GM12874 (cell line): ENCODE results near the gene RPAIN.

Experiments used
- TF ChIP-seq, protein P1 (sequence below): IDR thresholded peaks from 2 replicates; pipeline ENCODE4 v1.5.1; 2011; ENCODE audit warnings: low read depth, mild to moderate bottlenecking, control low read depth, low read length, moderate library complexity; ENCODE audit not compliant: insufficient read depth

RPAIN gene

DNA sequence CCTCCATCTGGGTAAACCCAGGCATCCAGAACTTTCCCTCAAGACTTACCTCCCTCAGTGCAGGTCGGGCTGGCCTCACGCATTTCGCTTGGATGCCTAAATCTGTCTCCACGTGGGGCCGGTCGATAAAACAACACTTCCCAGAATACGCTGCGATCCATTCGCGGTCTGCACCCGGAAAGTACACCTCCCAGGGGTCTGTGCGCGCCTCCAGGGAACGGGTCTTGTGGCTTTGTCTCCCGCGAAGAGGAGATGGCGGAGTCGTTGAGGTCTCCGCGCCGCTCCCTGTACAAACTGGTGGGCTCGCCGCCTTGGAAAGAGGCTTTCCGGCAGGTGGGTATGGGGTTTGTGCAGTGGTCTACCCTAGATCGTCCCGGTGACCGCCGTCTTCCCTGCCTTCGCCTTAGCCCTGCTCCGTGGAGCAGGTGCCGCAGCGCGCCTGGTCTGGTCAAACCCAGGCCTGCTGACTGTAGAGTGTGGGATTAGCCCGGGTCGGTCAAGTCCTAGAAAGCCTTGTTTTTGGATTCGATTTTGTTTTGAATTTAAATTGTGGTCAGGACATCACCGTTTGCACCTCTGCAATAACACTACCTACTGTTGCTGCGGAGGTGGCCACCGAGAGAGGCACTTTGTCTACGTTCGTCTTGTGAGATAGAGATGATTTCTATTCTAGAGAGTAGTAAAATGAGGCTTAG, at the start of gene RPAIN:
RPAIN (plus strand) TSS at position 224 of the 695 bp plus-strand sequence; CDS start at position 253, 29 bp downstream.
- TF ChIP-seq, protein P1, sequence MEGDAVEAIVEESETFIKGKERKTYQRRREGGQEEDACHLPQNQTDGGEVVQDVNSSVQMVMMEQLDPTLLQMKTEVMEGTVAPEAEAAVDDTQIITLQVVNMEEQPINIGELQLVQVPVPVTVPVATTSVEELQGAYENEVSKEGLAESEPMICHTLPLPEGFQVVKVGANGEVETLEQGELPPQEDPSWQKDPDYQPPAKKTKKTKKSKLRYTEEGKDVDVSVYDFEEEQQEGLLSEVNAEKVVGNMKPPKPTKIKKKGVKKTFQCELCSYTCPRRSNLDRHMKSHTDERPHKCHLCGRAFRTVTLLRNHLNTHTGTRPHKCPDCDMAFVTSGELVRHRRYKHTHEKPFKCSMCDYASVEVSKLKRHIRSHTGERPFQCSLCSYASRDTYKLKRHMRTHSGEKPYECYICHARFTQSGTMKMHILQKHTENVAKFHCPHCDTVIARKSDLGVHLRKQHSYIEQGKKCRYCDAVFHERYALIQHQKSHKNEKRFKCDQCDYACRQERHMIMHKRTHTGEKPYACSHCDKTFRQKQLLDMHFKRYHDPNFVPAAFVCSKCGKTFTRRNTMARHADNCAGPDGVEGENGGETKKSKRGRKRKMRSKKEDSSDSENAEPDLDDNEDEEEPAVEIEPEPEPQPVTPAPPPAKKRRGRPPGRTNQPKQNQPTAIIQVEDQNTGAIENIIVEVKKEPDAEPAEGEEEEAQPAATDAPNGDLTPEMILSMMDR, result no peak

- TF ChIP-seq, protein P1, result no peak
These were observed 49.6 kb upstream of the RPAIN start for GRCh38 chr17:5370411-5370810.

- TF ChIP-seq, protein P1, result no peak
These were observed 46.9 kb upstream of the RPAIN start for GRCh38 chr17:5373112-5373511.

DNA sequence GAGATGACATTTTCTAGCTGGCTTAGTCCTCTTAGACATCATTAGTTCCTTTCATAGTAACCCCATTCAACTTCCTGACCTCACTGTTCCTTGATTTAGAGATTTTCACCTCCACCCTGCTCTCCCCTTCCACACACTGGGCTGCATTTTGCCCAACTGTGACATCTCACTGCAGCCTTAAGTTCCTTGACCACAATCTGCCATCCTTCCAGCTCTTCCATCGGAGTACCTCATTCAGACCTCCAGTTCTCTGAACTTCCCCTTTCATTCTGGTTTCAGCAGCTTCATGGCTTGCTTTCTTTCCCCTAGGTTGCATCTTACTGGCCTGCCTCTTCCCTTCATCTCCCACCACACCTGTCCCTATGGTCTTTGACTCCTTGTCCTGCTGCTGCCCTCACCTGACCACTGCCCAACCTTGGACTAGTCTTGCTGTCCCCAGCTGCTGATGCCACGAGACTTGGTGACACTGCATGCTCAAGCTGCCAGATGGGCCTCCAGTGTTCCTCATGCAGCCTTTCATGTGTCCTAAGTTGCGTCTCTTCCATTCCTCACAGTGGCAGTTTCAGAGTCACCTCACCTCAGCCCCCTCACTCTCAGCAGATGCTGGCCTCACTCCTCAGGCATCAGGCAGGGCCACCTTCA, 41.3 kb upstream of the RPAIN start:
- TF ChIP-seq, protein P1, result no peak

- TF ChIP-seq, protein P1, result no peak
These were observed 40.5 kb upstream of the RPAIN start for GRCh38 chr17:5379351-5380107.

- TF ChIP-seq, protein P1, result no peak
These were observed 39.4 kb upstream of the RPAIN start for GRCh38 chr17:5380491-5381135.

DNA sequence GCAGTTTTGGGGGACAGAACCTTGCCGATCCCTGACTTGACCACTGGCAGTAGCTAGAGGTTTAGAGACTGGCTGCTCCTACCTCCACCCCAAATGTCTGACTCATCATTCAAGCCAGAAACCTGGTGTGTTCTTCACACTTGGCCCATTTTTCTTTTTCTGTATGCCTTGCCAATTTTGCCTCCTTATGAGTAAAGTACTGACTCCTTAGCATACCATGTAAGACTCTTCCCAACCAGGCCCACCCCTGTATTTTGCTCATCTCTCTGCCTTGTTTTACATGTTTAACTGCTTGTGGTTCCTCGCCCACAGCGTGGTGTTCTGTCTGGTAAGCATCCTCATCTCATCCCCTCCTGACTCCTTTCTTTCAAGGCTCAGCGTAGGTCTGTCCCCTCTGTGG, 38.4 kb upstream of the RPAIN start:
- TF ChIP-seq, protein P1, result no peak
